22Rv1 (cell line): ENCODE data around the gene GPHN.

Source experiments
- H3K27ac ChIP-seq: fragments of 450-650 bp; 2 replicates; pipeline ENCODE4 v1.5.1; 2017
- ZFX ChIP-seq: fragments of 450-650 bp; IDR thresholded peaks from 2 replicates; pipeline ENCODE4 v1.6.1; 2017; ENCODE audit warnings: antibody characterized with exemption, borderline replicate concordance
- TF ChIP-seq, protein P1 (sequence below): fragments of 450-650 bp; IDR thresholded peaks from 2 replicates; pipeline ENCODE4 v1.5.1; 2017; ENCODE audit warnings: mild to moderate bottlenecking

The GPHN gene

DNA sequence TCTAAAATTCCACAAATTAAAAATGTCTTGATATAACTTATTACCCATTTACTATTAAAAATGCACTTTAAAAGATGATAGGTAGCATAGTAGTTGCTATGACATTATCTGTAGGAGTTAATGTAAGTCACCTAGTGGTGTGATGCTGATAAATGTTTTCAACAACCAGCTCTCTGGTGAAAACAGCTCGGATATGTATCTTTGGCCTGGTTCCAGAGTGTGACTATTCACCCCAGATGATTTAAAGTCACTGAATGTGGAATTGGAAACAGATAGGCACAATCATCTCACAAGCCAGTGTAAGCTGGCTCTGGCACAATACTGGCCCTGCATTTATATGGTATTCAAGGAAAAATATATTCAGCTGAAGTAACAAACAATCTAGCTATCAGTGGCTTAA, 31.0 kb upstream of the GPHN start:
- no peak overlapping the region for H3K27ac ChIP-seq
- TF ChIP-seq, protein P1, sequence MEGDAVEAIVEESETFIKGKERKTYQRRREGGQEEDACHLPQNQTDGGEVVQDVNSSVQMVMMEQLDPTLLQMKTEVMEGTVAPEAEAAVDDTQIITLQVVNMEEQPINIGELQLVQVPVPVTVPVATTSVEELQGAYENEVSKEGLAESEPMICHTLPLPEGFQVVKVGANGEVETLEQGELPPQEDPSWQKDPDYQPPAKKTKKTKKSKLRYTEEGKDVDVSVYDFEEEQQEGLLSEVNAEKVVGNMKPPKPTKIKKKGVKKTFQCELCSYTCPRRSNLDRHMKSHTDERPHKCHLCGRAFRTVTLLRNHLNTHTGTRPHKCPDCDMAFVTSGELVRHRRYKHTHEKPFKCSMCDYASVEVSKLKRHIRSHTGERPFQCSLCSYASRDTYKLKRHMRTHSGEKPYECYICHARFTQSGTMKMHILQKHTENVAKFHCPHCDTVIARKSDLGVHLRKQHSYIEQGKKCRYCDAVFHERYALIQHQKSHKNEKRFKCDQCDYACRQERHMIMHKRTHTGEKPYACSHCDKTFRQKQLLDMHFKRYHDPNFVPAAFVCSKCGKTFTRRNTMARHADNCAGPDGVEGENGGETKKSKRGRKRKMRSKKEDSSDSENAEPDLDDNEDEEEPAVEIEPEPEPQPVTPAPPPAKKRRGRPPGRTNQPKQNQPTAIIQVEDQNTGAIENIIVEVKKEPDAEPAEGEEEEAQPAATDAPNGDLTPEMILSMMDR = no peak
- TF ChIP-seq ZFX = no peak

GRCh38 chr14:66477567-66477966, 30.4 kb upstream of the GPHN start:
- no peak for TF ChIP-seq ZFX
- TF ChIP-seq, protein P1 = no peak

DNA sequence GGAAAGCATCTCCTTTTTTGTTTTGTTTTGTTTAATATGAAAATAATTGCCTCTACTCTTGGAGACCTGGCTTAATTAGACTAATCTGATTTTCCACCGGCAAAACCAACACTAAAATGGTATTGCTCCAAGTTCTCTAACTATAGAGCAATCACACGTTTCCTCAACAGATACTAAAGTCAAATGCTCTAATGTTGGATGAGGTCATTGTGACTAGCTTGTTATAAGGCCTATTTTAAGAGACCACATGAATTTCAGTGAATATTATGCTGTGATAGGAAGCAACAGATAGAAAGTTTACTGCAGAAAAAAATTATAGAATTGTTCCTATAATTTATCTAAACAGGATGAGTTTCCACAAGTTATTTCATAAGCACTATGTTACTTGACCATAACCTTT, 25.1 kb upstream of the GPHN start:
- H3K27ac ChIP-seq = no peak overlapping the region
- TF ChIP-seq ZFX = no peak
- TF ChIP-seq, protein P1 = no peak

More at GRCh38 chr14:66477567-66477966, 30.4 kb upstream of the GPHN start:
- no peak overlapping the region for H3K27ac ChIP-seq

DNA sequence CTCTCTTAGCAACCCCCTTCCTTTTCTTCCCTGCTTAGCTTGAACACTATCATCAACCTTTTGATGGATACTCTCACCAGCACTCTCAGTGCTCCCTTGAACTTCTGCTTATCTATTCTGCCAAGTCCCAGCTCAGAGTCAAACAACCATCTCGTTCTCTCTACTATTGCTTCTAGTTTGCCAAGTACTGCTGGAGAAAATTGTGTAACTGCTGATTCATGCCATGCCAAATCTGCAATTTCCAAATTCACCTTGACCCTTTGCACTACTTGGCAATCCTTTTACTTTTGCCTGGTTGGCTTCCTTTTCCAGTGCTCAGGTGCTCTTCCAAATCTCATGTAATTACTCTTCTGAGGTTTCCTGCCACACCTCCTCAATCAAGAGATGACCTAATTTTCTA, 24.6 kb upstream of the GPHN start:
- TF ChIP-seq, protein P1 = no peak
- no peak for TF ChIP-seq ZFX
- no peak overlapping the region for H3K27ac ChIP-seq

DNA sequence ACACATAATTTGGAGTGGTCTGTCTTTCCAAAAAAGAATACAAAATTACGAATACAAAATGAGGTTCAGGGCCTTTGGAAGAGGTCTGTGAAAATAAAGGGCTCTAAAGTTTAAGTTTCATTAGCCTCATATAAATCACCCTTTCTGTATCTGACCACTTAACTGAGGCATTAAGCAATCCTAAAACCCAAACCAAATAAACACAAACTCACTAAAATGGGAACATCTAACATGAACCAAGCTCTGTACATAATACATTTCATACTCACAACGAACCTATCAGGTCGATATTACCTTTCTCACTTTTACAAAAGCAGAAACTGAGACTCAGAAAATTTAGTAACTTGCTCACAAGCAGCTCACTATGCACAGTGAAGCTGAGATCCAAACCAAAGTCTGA, 22.9 kb upstream of the GPHN start:
- no peak overlapping the region for H3K27ac ChIP-seq
- TF ChIP-seq, protein P1 = no peak
- no peak for TF ChIP-seq ZFX

- TF ChIP-seq, protein P1 = no peak
- TF ChIP-seq ZFX = no peak
- no peak within 1 kb of the TSS for H3K27ac ChIP-seq
Observed at GRCh38 chr14:66485910-66486421, 22.0 kb upstream of the GPHN start, which contains the start of gene CCDC196. CCDC196 (plus strand) TSS chr14:66486371; CDS start chr14:66486503, 132 bp downstream.

DNA sequence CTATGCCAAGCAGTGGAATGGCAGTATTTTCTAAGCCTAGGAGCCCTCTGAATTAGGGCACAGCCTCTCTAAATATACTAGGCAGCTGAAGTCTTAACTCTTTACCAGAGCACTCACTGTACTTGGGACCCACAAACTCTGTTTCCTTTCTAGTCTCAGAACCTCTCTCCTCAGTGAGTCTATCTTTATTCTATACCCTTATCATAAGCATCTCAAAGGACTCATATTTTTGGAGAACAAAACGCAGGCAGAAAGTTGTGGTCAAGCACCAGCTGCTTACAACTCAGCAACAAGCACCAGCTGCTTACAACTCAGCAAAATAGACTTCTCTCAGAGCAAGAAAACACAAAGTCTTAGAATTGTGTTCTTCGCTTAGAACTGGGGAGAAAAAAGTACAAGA, 20.8 kb upstream of the GPHN start:
- TF ChIP-seq, protein P1 = no peak
- no peak for TF ChIP-seq ZFX

More for the DNA sequence above, 20.8 kb upstream of the GPHN start:
- no peak overlapping the region for H3K27ac ChIP-seq
